ENCODE measurements around the gene ORMDL1. TPM values are rescaled to one million over a fixed set of nuclear protein-coding genes. Genes with fewer than 3 reads are reported as not detected.

ORMDL1 gene
- total RNA-seq, 4 donors from 2014 or later, result 62.1 to 88.6 (median 66.2) TPM

GRCh38 chr2:189772212-189772611, 11.9 kb downstream of the ORMDL1 start:
- Histone ChIP-seq H3K4me3 (no peak overlapping the region), H3K36me3 (peaks cover 0 to 81% (median 7%) of the 10 kb centered on the region in 3 donors), H3K27me3 (no peaks in the 10 kb centered on the region), H3K4me1 (no peaks in the 10 kb centered on the region), H3K27ac (no peak overlapping the region), H3K9me3 (no peaks in the 10 kb centered on the region)
- no peak for DNase-seq (ENCODE audit: low spot score in 2 of 2)
- TF ChIP-seq CTCF (IDR thresholded peaks at IDR 0.05) (no peak), POLR2A (IDR thresholded peaks at IDR 0.05) (no peak), EP300 (IDR thresholded peaks at IDR 0.05) (no peak)
- WGBS, 2 donors, result 88 to 97% methylated on average over 1 of the region's 1 CpG

- DNase-seq (ENCODE audit: low spot score in 2 of 2), result no peak
- H3K27ac ChIP-seq, result no peak overlapping the region
- no peaks in the 10 kb centered on the region for H3K9me3 ChIP-seq
- H3K27me3 ChIP-seq, result no peaks in the 10 kb centered on the region
- no peak overlapping the region for H3K4me3 ChIP-seq
- H3K36me3 ChIP-seq, result peaks cover 0 to 77% (median 4%) of the 10 kb centered on the region in 3 donors
- 51 to 57% methylated on average over 6 of the region's 6 CpGs for WGBS, 2 donors
- H3K4me1 ChIP-seq, result no peaks in the 10 kb centered on the region
- TF ChIP-seq POLR2A (IDR thresholded peaks at IDR 0.05), result no peak
- TF ChIP-seq EP300 (IDR thresholded peaks at IDR 0.05), result no peak
- no peak for TF ChIP-seq CTCF (IDR thresholded peaks at IDR 0.05)
Measured at GRCh38 chr2:189770590-189771322, 13.4 kb downstream of the ORMDL1 start.

- no peak for DNase-seq (ENCODE audit: low spot score in 2 of 2)
- Histone ChIP-seq H3K9me3 (no peaks in the 10 kb centered on the region), H3K27me3 (no peaks in the 10 kb centered on the region), H3K4me3 (peak overlapping the region in 1 of 4 donors; percentile 72), H3K27ac (no peak overlapping the region), H3K36me3 (peaks cover 0 to 26% (median 0%) of the 10 kb centered on the region in 3 donors), H3K4me1 (peaks cover 0 to 24% (median 8%) of the 10 kb centered on the region in 4 donors)
- 65 to 69% methylated on average over 4 of the region's 4 CpGs for WGBS, 2 donors
- no peak for TF ChIP-seq CTCF (IDR thresholded peaks at IDR 0.05)
- TF ChIP-seq POLR2A (IDR thresholded peaks at IDR 0.05), result no peak
- TF ChIP-seq EP300 (IDR thresholded peaks at IDR 0.05), result no peak
Measured at GRCh38 chr2:189763908-189764661, 20.1 kb downstream of the ORMDL1 start.

GRCh38 chr2:189762551-189763298, 21.4 kb downstream of the ORMDL1 start, which contains the start of gene OSGEPL1:
OSGEPL1 (minus strand) TSS chr2:189762792; CDS start chr2:189761640, 1,152 bp downstream.
- H3K4me1 ChIP-seq, result peaks cover 0 to 24% (median 8%) of the 10 kb centered on the region in 4 donors
- peaks cover 0 to 33% (median 0%) of the 10 kb centered on the region in 3 donors for H3K36me3 ChIP-seq
- peak; percentile 79 to 91 for DNase-seq (ENCODE audit: low spot score in 2 of 2)
- H3K9me3 ChIP-seq, result no peaks in the 10 kb centered on the region
- peak in 4 of 5 experiments; percentile 29 to 61 (median 46) for TF ChIP-seq CTCF (IDR thresholded peaks at IDR 0.05)
- peak in 1 of 2 donors; percentile 66 for TF ChIP-seq EP300 (IDR thresholded peaks at IDR 0.05)
- TF ChIP-seq POLR2A (IDR thresholded peaks at IDR 0.05), result peak in 1 of 2 donors; percentile 28
- 0% methylated on average over 28 to 33 of the region's 33 CpGs for WGBS, 2 donors
- peak within 1 kb of the TSS; percentile 81 to 90 (median 84) for H3K27ac ChIP-seq
- H3K4me3 ChIP-seq, result peak within 1 kb of the TSS; percentile 65 to 72 (median 70)
- no peaks in the 10 kb centered on the region for H3K27me3 ChIP-seq

Data from tibial nerve (tissue), 4 donors.